SK-N-MC (cell line): ENCODE measurements around the gene SLC2A4.

Experiments
- EZH2 ChIP-seq: fragments of 200-600 bp; sonication (generic); IDR thresholded peaks from one replicate; pipeline ENCODE4 v1.6.1; 2017; ENCODE audit warnings: antibody characterized with exemption
- POLR2AphosphoS5 ChIP-seq: IDR thresholded peaks from 2 replicates; pipeline ENCODE4 v1.6.1; 2012; ENCODE audit warnings: mild to moderate bottlenecking, low read depth, low read length, borderline replicate concordance

DNA sequence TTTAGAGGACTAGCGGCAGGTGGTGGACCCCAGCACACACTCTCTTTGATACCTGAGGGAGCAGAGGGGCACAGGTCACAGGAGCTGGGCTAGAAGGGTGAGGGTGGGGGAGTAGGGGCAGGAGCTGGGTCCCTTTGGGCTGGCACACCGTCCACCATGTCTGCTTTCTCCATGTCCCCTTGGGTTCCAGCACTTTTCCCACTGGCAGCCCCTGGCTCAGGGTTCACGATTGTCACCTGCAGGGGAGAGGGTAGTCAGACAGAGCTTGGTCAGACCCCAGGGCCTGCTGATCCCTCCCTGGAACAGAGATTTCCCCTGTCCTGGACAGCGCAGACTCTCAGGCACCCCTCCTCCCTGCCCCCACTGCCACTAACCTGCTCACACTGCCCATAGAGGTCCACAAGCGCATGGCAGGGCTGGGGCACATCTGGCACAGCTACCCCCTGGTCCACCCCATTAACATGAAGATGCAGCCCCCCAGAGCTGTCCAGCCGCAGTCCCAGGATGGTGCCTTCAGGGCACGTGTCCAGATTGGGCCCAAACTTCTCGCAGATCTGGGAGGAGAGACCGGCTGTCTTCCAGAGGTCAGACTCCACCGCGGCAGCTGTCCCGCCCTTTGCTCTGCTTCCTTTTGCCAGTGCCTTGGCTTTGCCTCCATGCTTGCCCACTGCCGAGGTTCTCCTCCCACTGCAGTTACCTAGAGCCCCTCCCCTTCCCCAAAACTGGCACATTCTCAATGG lies 36.8 kb downstream of the SLC2A4 start:
- TF ChIP-seq POLR2AphosphoS5 (no peak), EZH2 (no peak)
